GM23338 (cell line): ENCODE data around the gene CCDC63.

Experiments used
- ETS1 ChIP-seq: IDR thresholded peaks from 2 replicates; pipeline ENCODE4 v1.6.1; 2016; ENCODE audit warnings: antibody characterized with exemption
- EZH2 ChIP-seq: fragments of 200-600 bp; sonication (generic); IDR thresholded peaks from one replicate; pipeline ENCODE4 v1.8.0; 2017; ENCODE audit warnings: antibody characterized with exemption, mild to moderate bottlenecking, low read depth; ENCODE audit not compliant: unreplicated experiment
- EZH2phosphoT487 ChIP-seq: fragments of 200-600 bp; sonication (generic); IDR thresholded peaks from one replicate; pipeline ENCODE4 v1.8.1; 2018; ENCODE audit warnings: antibody characterized with exemption; ENCODE audit not compliant: unreplicated experiment
- POLR2AphosphoS5 ChIP-seq: IDR thresholded peaks from 2 replicates; pipeline ENCODE4 v1.6.1; 2016; ENCODE audit warnings: antibody characterized with exemption, low read depth
- TF ChIP-seq, protein P1 (sequence below), 2 experiments: fragments of 200-600 bp in 1 of 2; sonication (generic) in 1 of 2; conservative IDR thresholded peaks; 2 replicates each; pipeline versions ENCODE4 v1.5.1 to v1.6.1; 2016 to 2017; ENCODE audit warnings: antibody characterized with exemption in 2 of 2, low read depth in 2 of 2, mild to moderate bottlenecking in 2 of 2, moderate library complexity in 1 of 2
- TF ChIP-seq, protein P2 (sequence below): IDR thresholded peaks from one replicate; pipeline ENCODE4 v1.6.1; 2018; ENCODE audit warnings: antibody characterized with exemption; ENCODE audit not compliant: unreplicated experiment

DNA sequence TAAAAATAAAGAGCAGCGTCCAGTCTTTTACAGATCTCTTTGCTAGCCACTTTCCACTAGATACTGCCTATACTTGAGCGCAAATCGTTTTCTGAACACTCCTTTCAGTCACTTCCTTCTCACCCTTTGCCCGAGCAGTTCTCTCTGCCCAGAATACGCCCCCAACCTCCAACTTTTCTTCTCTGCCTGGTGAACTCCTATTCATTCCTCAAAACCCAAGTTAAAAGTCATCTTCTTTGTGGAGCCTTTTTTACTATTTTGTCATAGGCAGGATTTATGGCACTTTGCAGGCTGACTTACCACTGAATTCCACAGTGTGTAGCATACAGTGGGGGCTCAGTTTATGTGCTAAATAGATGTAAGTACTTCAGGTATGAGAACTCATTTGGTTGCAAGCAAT lies 4.0 kb downstream of the CCDC63 start:
- TF ChIP-seq ETS1 (no peak), POLR2AphosphoS5 (no peak), EZH2 (no peak), EZH2phosphoT487 (no peak)
- TF ChIP-seq, protein P1, sequence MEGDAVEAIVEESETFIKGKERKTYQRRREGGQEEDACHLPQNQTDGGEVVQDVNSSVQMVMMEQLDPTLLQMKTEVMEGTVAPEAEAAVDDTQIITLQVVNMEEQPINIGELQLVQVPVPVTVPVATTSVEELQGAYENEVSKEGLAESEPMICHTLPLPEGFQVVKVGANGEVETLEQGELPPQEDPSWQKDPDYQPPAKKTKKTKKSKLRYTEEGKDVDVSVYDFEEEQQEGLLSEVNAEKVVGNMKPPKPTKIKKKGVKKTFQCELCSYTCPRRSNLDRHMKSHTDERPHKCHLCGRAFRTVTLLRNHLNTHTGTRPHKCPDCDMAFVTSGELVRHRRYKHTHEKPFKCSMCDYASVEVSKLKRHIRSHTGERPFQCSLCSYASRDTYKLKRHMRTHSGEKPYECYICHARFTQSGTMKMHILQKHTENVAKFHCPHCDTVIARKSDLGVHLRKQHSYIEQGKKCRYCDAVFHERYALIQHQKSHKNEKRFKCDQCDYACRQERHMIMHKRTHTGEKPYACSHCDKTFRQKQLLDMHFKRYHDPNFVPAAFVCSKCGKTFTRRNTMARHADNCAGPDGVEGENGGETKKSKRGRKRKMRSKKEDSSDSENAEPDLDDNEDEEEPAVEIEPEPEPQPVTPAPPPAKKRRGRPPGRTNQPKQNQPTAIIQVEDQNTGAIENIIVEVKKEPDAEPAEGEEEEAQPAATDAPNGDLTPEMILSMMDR (conservative IDR thresholded peaks at IDR 0.05; ENCODE audit: low read depth in 2 of 2): no peak
- TF ChIP-seq, protein P2, sequence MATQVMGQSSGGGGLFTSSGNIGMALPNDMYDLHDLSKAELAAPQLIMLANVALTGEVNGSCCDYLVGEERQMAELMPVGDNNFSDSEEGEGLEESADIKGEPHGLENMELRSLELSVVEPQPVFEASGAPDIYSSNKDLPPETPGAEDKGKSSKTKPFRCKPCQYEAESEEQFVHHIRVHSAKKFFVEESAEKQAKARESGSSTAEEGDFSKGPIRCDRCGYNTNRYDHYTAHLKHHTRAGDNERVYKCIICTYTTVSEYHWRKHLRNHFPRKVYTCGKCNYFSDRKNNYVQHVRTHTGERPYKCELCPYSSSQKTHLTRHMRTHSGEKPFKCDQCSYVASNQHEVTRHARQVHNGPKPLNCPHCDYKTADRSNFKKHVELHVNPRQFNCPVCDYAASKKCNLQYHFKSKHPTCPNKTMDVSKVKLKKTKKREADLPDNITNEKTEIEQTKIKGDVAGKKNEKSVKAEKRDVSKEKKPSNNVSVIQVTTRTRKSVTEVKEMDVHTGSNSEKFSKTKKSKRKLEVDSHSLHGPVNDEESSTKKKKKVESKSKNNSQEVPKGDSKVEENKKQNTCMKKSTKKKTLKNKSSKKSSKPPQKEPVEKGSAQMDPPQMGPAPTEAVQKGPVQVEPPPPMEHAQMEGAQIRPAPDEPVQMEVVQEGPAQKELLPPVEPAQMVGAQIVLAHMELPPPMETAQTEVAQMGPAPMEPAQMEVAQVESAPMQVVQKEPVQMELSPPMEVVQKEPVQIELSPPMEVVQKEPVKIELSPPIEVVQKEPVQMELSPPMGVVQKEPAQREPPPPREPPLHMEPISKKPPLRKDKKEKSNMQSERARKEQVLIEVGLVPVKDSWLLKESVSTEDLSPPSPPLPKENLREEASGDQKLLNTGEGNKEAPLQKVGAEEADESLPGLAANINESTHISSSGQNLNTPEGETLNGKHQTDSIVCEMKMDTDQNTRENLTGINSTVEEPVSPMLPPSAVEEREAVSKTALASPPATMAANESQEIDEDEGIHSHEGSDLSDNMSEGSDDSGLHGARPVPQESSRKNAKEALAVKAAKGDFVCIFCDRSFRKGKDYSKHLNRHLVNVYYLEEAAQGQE: no peak
